WTC11 (cell line): ENCODE data around the gene TIMM8B. TPM values are rescaled to one million over a fixed set of nuclear protein-coding genes. Genes with fewer than 3 reads are reported as not detected.

ENCODE experiments used
- ATAC-seq: fragments of 200-7000 bp; cut with Tn5 transposase; 2 replicates; pipeline ENCODE4 v1.10.0; 2021; ENCODE audit warnings: mild to moderate bottlenecking, moderate library complexity
- Bru-seq: library from RNA; stranded (reverse); fragments of 400-500 nt; gene quantifications from one replicate; lab custom pipeline; 2021; lab: Mats Ljungman, UMichigan
- CTCF ChIA-PET: fragments of 300-600 bp; sonication (Branson Sonifier 250); formaldehyde crosslinking; loops from one replicate; lab custom pipeline; 2021; ENCODE audit warnings: antibody characterized with exemption; lab: Charles Lee
- POLR2A ChIA-PET: fragments of 350-600 bp; sonication (Branson Sonifier 250); formaldehyde crosslinking; loops from one replicate; lab custom pipeline; 2021; ENCODE audit warnings: antibody characterized with exemption; lab: Charles Lee
- DNase-seq: peaks from one replicate; pipeline ENCODE4 v3.0.0; 2021; ENCODE audit warnings: low spot score
- H3K27ac Mint-ChIP-seq: 2 replicates; pipeline ENCODE4 v1.8.0; 2021; ENCODE audit warnings: mixed read lengths
- H3K27me3 Mint-ChIP-seq: 2 replicates; pipeline ENCODE4 v1.8.0; 2021; ENCODE audit warnings: low read depth, mild to moderate bottlenecking, moderate library complexity, mixed read lengths
- H3K36me3 Mint-ChIP-seq: 2 replicates; pipeline ENCODE4 v1.8.0; 2021; ENCODE audit warnings: mixed read lengths
- H3K4me1 Mint-ChIP-seq: 2 replicates; pipeline ENCODE4 v1.8.0; 2022; ENCODE audit warnings: mixed read lengths
- H3K4me3 Mint-ChIP-seq: 2 replicates; pipeline ENCODE4 v1.8.0; 2021; ENCODE audit warnings: mild to moderate bottlenecking, moderate library complexity, mixed read lengths
- H3K9me3 Mint-ChIP-seq: 2 replicates; pipeline ENCODE4 v1.8.0; 2021; ENCODE audit warnings: mixed read lengths
- CBFB ChIP-seq: sonication (generic); formaldehyde crosslinking; IDR thresholded peaks from 2 replicates; pipeline ENCODE4 v1.8.1; 2022; ENCODE audit warnings: mild to moderate bottlenecking, low read depth, missing genetic modification reagents
- CREM ChIP-seq: sonication (generic); formaldehyde crosslinking; IDR thresholded peaks from 2 replicates; pipeline ENCODE4 v1.8.1; 2022; ENCODE audit warnings: mild to moderate bottlenecking, missing genetic modification reagents, moderate library complexity
- E2F1 ChIP-seq: sonication (generic); formaldehyde crosslinking; IDR thresholded peaks from 2 replicates; pipeline ENCODE4 v1.8.0; 2022; ENCODE audit warnings: mild to moderate bottlenecking, missing genetic modification reagents
- E2F4 ChIP-seq: sonication (generic); formaldehyde crosslinking; IDR thresholded peaks from 2 replicates; pipeline ENCODE4 v1.8.1; 2022; ENCODE audit warnings: low read depth, mild to moderate bottlenecking, moderate library complexity, missing genetic modification reagents, borderline replicate concordance
- ERG ChIP-seq: fragments of 250-450 bp; sonication (Bioruptor Pico); IDR thresholded peaks from 2 replicates; pipeline ENCODE4 v1.8.0; 2021; ENCODE audit warnings: mild to moderate bottlenecking
- FOXP1 ChIP-seq: sonication (generic); formaldehyde crosslinking; IDR thresholded peaks from 2 replicates; pipeline ENCODE4 v1.8.0; 2022; ENCODE audit warnings: missing genetic modification reagents, mild to moderate bottlenecking, moderate library complexity, borderline replicate concordance
- GABPB1 ChIP-seq: sonication (generic); formaldehyde crosslinking; IDR thresholded peaks from 2 replicates; pipeline ENCODE4 v1.8.1; 2023; ENCODE audit warnings: mild to moderate bottlenecking, missing genetic modification reagents
- GTF2I ChIP-seq: fragments of 250-450 bp; sonication (Bioruptor Pico); conservative IDR thresholded peaks from 2 replicates; pipeline ENCODE4 v1.4.0; 2021; ENCODE audit warnings: mild to moderate bottlenecking
- HMGA2 ChIP-seq: fragments of 250-450 bp; sonication (Bioruptor Pico); IDR thresholded peaks from 2 replicates; pipeline ENCODE4 v1.4.0; 2021; ENCODE audit warnings: mild to moderate bottlenecking, moderate library complexity
- IRF1 ChIP-seq: sonication (generic); formaldehyde crosslinking; IDR thresholded peaks from 2 replicates; pipeline ENCODE4 v1.8.0; 2023; ENCODE audit warnings: missing genetic modification reagents
- IRF2 ChIP-seq: sonication (generic); formaldehyde crosslinking; IDR thresholded peaks from 2 replicates; pipeline ENCODE4 v1.8.0; 2022; ENCODE audit warnings: low read depth, missing genetic modification reagents, borderline replicate concordance
- MAX ChIP-seq: sonication (generic); formaldehyde crosslinking; IDR thresholded peaks from 2 replicates; pipeline ENCODE4 v1.8.0; 2022; ENCODE audit warnings: mild to moderate bottlenecking, missing genetic modification reagents
- NFE2L1 ChIP-seq: sonication (generic); formaldehyde crosslinking; IDR thresholded peaks from 2 replicates; pipeline ENCODE4 v1.8.1; 2023; ENCODE audit warnings: missing genetic modification reagents
- NR2C2 ChIP-seq: sonication (generic); formaldehyde crosslinking; IDR thresholded peaks from 2 replicates; pipeline ENCODE4 v1.8.0; 2022; ENCODE audit warnings: mild to moderate bottlenecking, missing genetic modification reagents
- PRRX2 ChIP-seq: fragments of 250-450 bp; sonication (Bioruptor Pico); IDR thresholded peaks from 2 replicates; pipeline ENCODE4 v1.8.0; 2021; ENCODE audit warnings: mild to moderate bottlenecking
- RORB ChIP-seq: fragments of 250-450 bp; sonication (Bioruptor Pico); IDR thresholded peaks from 2 replicates; pipeline ENCODE4 v1.9.0; 2021; ENCODE audit warnings: mild to moderate bottlenecking
- SOX15 ChIP-seq: fragments of 250-450 bp; sonication (Bioruptor Pico); IDR thresholded peaks from 2 replicates; pipeline ENCODE4 v1.9.0; 2021; ENCODE audit warnings: mild to moderate bottlenecking
- SP1 ChIP-seq: sonication (generic); formaldehyde crosslinking; conservative IDR thresholded peaks from 2 replicates; pipeline ENCODE4 v1.8.1; 2022; ENCODE audit warnings: missing genetic modification reagents
- TCF7 ChIP-seq: sonication (generic); formaldehyde crosslinking; IDR thresholded peaks from 2 replicates; pipeline ENCODE4 v1.8.0; 2022; ENCODE audit warnings: mild to moderate bottlenecking, low read depth, missing genetic modification reagents, moderate library complexity
- USF1 ChIP-seq: sonication (generic); formaldehyde crosslinking; IDR thresholded peaks from 2 replicates; pipeline ENCODE4 v1.8.0; 2022; ENCODE audit warnings: mild to moderate bottlenecking, missing genetic modification reagents
- ZBTB43 ChIP-seq: sonication (generic); formaldehyde crosslinking; IDR thresholded peaks from 2 replicates; pipeline ENCODE4 v1.8.1; 2023; ENCODE audit warnings: mild to moderate bottlenecking, missing genetic modification reagents
- ZNF281 ChIP-seq: sonication (generic); formaldehyde crosslinking; IDR thresholded peaks from 2 replicates; pipeline ENCODE4 v1.8.0; 2023; ENCODE audit warnings: mild to moderate bottlenecking, missing genetic modification reagents
- ZNF416 ChIP-seq: fragments of 250-450 bp; sonication (Bioruptor Pico); IDR thresholded peaks from 2 replicates; pipeline ENCODE4 v1.9.0; 2021; ENCODE audit warnings: mild to moderate bottlenecking, inconsistent platforms
- ZNF671 ChIP-seq: fragments of 250-450 bp; sonication (Bioruptor Pico); IDR thresholded peaks from 2 replicates; pipeline ENCODE4 v1.8.0; 2021; ENCODE audit warnings: mild to moderate bottlenecking
- long read RNA-seq, 3 experiments: library from RNA in 1 of 3; library from capped mRNA in 1 of 3; library from polyadenylated mRNA in 1 of 3; unstranded in 2 of 3; stranded (forward) in 1 of 3; transcript quantifications; one replicate each; pipeline ENCODE4 v2.0.0, GENCODE V29; 2021
- total RNA-seq: library from RNA; stranded (reverse); gene quantifications from 3 replicates; pipeline ENCODE4 v1.2.3, GENCODE V29; 2021

Gene TIMM8B
- total RNA-seq: 67.9 to 88.2 TPM (median 74.4 TPM) in 3 replicates
- Bru-seq, nascent RNA: percentile 98 among the genes with signal in this experiment
- long read RNA-seq, experiment 1, transcript TIMM8B-201 (2 exons, 819 nt): major isoform, 75 of 125 reads
- long read RNA-seq, experiment 1, transcript TIMM8B-203 (3 exons, 1,155 nt): minor isoform, 45 of 125 reads
- long read RNA-seq, experiment 1, partial matches to known transcripts: 0 of 125 reads
- long read RNA-seq, experiment 1, other reads (novel, unspliced or antisense): 1 of 125 reads
- long read RNA-seq, experiment 2, transcript TIMM8B-203 (3 exons, 1,155 nt): minor isoform, 35 of 140 reads
- long read RNA-seq, experiment 2, transcript TIMM8B-201 (2 exons, 819 nt): major isoform, 97 of 140 reads
- long read RNA-seq, experiment 2, partial matches to known transcripts: 7 of 140 reads
- long read RNA-seq, experiment 2, other reads (novel, unspliced or antisense): 0 of 140 reads
- long read RNA-seq, experiment 3, transcript TIMM8B-203 (3 exons, 1,155 nt): major isoform, 53 of 71 reads
- long read RNA-seq, experiment 3, partial matches to known transcripts: 3 of 71 reads
- long read RNA-seq, experiment 3, other reads (novel, unspliced or antisense): 10 of 71 reads

- DNase-seq (peak; percentile 95), ATAC-seq (peak; percentile 91)
- CTCF ChIA-PET: interaction anchor here (1.0 to 1.3 kb wide), 5 partner anchors 10 to 194 kb away, joined by 3 to 4 read pairs (median 3); partner anchors contain the start of gene BCO2
- Mint-ChIP-seq H3K27ac (peak within 1 kb of the TSS; percentile 98), H3K27me3 (peaks cover 4% of the 10 kb centered on the region), H3K9me3 (no peaks in the 10 kb centered on the region), H3K36me3 (peaks cover 90% of the 10 kb centered on the region), H3K4me3 (peak within 1 kb of the TSS; percentile 98), H3K4me1 (peaks cover 22% of the 10 kb centered on the region)
- POLR2A ChIA-PET: no interaction called here
- TF ChIP-seq GABPB1 (CRISPR knock-in tag) (peak; percentile 84), TCF7 (CRISPR knock-in tag) (no peak; the same call in 1 of the 2 replicates), E2F1 (CRISPR knock-in tag) (no peak), GTF2I (CRISPR knock-in tag) (no peak), HMGA2 (no peak), NFE2L1 (CRISPR knock-in tag) (0 out of 2 replicates have a peak, but pooled peaks have one; percentile 39), MAX (peak; percentile 84), ZNF416 (no peak), ZNF671 (no peak), FOXP1 (CRISPR knock-in tag) (peak; percentile 87; the same call in 1 of the 2 replicates), RORB (no peak), IRF2 (CRISPR knock-in tag) (no peak), ZBTB43 (CRISPR knock-in tag) (peak; percentile 79; the same call in 1 of the 2 replicates), ZNF281 (no peak), CBFB (CRISPR knock-in tag) (peak; percentile 26; the same call in 1 of the 2 replicates), PRRX2 (no peak), CREM (CRISPR knock-in tag) (peak; percentile 67; the same call in 1 of the 2 replicates), ERG (0 out of 2 replicates have a peak, but pooled peaks have one; percentile 48), IRF1 (peak; percentile 75; the same call in 1 of the 2 replicates), E2F4 (CRISPR knock-in tag) (no peak), SOX15 (CRISPR knock-in tag) (no peak), NR2C2 (peak; percentile 99), USF1 (CRISPR knock-in tag) (peak; percentile 13; the same call in 1 of the 2 replicates), SP1 (CRISPR knock-in tag) (peak; percentile 93)
These were observed at the start of gene TIMM8B, which contains the start of gene SDHD for GRCh38 chr11:112086422-112087191. TSS of gene TIMM8B (minus strand) at chr11:112086756. CDS start at chr11:112086723, 33 bp downstream. TSS of gene SDHD (plus strand) at chr11:112086873. CDS start at chr11:112086908, 35 bp downstream.
